ENCODE measurements around the gene DPP6.

DNA sequence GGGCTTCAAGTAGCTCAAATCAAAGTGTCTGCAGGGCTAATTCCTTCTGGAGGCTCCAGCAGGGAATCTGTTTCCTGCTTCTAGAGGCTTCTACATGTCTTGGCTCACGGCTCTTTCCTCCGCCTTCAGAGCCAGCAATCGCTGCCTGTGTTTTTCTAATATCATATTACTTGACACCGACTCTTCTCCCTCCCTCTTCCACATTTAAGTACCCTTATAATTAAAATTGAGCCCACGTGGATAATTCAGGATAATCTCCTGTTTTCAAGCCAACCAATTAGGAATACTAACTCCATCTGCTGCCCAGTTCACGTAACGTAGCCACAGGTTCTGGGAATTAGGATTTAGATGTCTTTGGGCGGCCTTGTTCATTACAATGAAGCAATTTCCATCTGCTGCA lies 372.2 kb downstream of the DPP6 start:
- TF ChIP-seq, protein P1, sequence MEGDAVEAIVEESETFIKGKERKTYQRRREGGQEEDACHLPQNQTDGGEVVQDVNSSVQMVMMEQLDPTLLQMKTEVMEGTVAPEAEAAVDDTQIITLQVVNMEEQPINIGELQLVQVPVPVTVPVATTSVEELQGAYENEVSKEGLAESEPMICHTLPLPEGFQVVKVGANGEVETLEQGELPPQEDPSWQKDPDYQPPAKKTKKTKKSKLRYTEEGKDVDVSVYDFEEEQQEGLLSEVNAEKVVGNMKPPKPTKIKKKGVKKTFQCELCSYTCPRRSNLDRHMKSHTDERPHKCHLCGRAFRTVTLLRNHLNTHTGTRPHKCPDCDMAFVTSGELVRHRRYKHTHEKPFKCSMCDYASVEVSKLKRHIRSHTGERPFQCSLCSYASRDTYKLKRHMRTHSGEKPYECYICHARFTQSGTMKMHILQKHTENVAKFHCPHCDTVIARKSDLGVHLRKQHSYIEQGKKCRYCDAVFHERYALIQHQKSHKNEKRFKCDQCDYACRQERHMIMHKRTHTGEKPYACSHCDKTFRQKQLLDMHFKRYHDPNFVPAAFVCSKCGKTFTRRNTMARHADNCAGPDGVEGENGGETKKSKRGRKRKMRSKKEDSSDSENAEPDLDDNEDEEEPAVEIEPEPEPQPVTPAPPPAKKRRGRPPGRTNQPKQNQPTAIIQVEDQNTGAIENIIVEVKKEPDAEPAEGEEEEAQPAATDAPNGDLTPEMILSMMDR (IDR thresholded peaks at IDR 0.05): no peak
- TF ChIP-seq EZH2 (IDR thresholded peaks at IDR 0.05): no peak
- TF ChIP-seq EZH2phosphoT487 (IDR thresholded peaks at IDR 0.05): no peak

Data from neural progenitor cell (in vitro differentiated cells).